Ovary (tissue), 3 donors: ENCODE measurements around the gene MKNK1.

Experiments
- CTCF ChIP-seq, 3 donors: fragments of 450-650 bp in 2 of 3; fragments of 200-600 bp in 1 of 3; IDR thresholded peaks; one replicate each; pipeline versions ENCODE4 v1.5.1 to v1.8.0; 2016 to 2022; ENCODE audit warnings: antibody characterized with exemption in 3 of 3, mild to moderate bottlenecking in 1 of 3
- EP300 ChIP-seq: sonication (generic); formaldehyde crosslinking; IDR thresholded peaks from one replicate; pipeline ENCODE4 v1.6.1; 2017; ENCODE audit warnings: antibody characterized with exemption
- donor health status: DM: no; HTN: no; CAD: no.

DNA sequence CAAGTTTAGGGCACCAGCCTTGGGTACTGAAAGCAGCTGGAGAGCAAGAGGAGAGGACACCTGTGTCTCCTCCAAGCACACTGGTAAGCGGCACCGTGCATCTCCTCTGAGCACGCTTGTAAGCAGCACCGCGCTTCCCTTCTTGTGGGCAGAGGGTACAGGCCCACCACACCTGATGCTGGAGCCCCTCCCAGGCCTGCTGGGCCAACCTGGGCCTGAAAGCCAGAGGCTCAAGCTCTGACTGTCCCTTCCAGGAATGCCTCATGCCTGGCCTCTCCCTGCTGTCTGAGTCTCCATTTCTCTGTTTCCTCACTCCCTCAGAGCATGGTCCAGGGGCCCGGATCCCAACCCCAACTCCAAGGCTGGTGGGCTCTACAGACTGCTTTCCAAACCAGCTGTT, 88.5 kb downstream of the MKNK1 start:
- TF ChIP-seq CTCF (IDR thresholded peaks at IDR 0.05) (no peak), EP300 (no peak)
